GM18502 (cell line): Measurements from ENCODE around the gene TCEAL9.
"Not testable (repeated sequence)": the region's sequence is repeated elsewhere in the genome, so short reads cannot be mapped to it uniquely, and the experiment has no call there.

Experiments
- ATAC-seq: cut with Tn5 transposase; IDR thresholded peaks from one replicate; pipeline ENCODE4 v1.9.1; 2021; ENCODE audit warnings: mild to moderate bottlenecking; ENCODE audit not compliant: unreplicated experiment, poor library complexity

Gene TCEAL9, protein sequence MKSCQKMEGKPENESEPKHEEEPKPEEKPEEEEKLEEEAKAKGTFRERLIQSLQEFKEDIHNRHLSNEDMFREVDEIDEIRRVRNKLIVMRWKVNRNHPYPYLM

DNA sequence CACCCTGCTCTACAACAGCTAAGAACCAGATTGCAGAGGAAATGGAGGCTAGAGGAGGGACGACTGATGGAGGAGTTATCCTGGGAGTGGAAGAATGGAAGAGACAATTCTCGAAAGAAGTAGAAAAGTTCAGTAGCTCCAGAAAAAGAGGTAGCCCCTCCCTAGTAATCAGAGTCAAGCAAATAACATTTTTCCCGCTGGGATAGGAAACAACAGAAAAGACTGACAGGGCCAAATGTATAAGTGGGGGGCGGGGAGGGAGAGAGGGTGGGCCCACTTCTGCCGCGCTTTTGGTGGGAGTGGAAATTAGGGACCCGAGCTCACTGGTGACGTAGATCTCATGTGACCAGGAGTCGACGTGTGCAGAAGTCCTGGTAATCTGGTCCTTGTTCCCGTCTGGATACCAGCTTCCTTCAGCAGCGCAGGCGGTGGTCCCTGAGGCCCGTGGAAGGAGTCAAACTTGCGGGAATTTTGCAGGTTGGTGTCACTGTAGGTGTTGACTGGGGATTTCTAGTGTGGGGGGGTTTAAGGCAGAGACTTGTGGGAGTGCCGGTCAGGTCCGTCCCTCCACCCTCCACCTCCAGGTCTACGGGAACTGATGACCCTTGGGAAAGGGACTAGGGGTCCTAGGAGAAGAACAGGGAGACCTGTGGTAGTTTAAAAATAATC lies at the start of gene TCEAL9:
Gene TCEAL9 (plus strand): TSS at position 377 of the 669 bp plus-strand sequence. CDS start 1,179 bp downstream, outside the sequence.
- peak; percentile 72 for ATAC-seq

DNA sequence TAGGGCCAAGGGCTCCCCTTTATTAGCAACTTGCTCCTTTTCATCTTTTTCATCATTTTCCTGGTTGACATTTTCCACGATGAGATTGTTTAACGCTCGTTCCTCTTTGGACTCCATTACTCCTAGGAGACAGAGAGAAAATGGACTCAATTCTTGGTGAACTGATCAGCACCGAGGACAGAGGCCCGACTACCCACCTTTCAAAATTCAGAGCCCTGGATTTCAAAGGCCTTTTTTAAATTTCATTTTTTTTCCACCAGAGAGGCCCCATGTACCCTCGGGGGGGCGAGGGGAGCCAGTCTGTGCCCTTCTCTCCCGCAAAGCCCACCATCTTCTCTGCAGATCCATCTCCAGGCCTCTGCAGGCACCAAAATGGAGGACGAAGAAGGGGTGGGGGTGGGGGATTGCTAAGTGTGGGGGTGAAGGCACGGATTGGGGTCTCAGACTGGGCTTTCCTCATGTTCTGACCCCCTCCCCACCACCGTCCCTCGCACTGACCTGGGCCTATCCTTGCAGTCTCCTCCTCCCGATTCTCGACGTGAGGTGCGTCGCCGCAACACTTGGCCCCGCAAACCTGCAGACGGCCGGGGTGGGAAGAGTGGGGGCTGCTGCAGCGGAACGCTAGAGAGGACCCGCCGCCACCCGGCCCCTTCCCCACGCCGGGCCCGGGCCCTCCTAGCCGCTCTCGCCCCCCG lies 46.3 kb upstream of the TCEAL9 start:
- peak; percentile 10 for ATAC-seq

- ATAC-seq = peak; percentile 97
Measured at GRCh38 chrX:103310555-103311398, 45.5 kb upstream of the TCEAL9 start, which contains the start of gene BEX2. Gene BEX2 (minus strand): TSS chrX:103310990. CDS start chrX:103309976, 1,014 bp downstream.

GRCh38 chrX:103311399-103311780 lies 44.9 kb upstream of the TCEAL9 start:
- ATAC-seq = no peak

GRCh38 chrX:103329991-103330390 lies 26.3 kb upstream of the TCEAL9 start, which contains the start of gene TCEAL7:
Gene TCEAL7 (plus strand): TSS chrX:103330239. CDS start chrX:103331404, 1,165 bp downstream.
- no peak for ATAC-seq

DNA sequence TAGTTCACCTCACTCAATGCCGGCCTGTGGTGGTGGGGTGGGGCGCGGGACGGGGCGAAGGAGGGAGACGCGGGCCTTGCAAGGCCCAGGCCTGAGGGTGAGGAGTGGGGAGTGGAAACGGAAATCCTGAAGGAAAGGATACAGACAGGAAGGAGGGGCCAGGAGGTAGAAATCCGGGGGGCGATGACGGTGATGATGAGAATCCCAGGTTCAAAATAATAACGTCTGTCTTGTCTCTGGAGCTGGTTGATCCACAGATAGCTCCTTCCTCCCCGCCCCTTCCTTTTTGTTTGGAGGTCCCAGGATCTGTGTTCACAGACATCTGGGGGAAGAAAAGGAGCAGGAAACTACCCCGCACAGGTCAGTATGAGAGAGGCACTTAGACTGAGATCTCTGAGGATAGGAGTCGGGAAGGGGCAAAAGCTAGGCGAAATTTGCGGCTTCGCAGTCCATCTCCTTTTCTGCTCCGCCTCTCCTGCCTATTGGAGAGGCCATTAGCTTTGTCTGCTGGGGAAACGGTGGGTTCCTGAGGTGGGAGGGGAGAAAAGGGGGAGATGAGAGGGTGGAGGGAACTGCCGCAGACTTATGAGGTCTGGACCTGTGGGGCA lies 25.5 kb upstream of the TCEAL9 start:
- ATAC-seq = no peak

GRCh38 chrX:103338663-103339062 lies 17.6 kb upstream of the TCEAL9 start:
- ATAC-seq = no peak

GRCh38 chrX:103343105-103343504 lies 13.2 kb upstream of the TCEAL9 start:
- ATAC-seq = peak; percentile 65

GRCh38 chrX:103344606-103345005 lies 11.7 kb upstream of the TCEAL9 start:
- ATAC-seq = no peak

- ATAC-seq = no peak
Measured at GRCh38 chrX:103347682-103348397, 8.5 kb upstream of the TCEAL9 start.

- ATAC-seq = peak; percentile 17
Measured at GRCh38 chrX:103356858-103357257, 552 bp downstream of the TCEAL9 start.

GRCh38 chrX:103357871-103358270 lies 1.6 kb downstream of the TCEAL9 start:
- ATAC-seq = no peak

DNA sequence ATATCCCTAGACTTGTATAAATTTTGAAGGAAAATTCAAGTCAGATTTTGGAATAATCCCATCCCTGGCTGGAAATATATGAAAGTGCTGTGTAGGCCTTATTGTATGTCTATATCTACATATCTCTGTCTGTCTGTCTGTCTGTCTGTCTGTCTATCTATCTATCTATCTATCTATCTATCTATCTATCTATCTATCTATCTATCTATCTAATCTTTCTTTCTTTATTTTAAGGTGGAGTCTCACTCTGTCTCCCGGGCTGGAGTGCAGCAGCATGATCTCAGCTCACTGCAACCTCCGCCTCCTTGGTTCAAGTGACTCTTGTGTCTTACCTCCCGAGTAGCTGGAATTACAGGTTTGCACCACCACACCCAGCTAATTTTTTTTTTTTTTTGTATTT lies 3.3 kb downstream of the TCEAL9 start:
- ATAC-seq = not testable (repeated sequence)

GRCh38 chrX:103360092-103360491 lies 3.8 kb downstream of the TCEAL9 start:
- ATAC-seq = no peak

GRCh38 chrX:103360916-103361315 lies 4.6 kb downstream of the TCEAL9 start:
- no peak for ATAC-seq

DNA sequence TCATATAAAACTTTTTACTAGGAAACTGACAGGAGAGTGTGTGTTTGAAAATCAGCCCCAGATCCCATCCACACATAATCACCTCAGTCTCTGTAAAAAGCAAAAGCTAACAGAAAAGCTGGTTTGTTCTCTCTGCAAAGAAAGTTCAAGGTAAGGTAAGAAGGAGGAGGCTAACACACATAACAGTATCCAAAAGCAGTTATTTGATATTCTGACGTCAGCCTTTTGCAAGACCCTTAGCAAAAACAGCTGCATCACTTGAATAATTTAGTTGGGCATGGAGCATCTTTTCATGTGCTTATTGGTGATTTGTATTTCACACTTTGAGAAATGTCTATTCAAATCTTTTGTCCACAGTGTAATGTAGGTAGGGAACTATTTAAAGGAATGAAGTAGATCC lies 5.5 kb downstream of the TCEAL9 start:
- no peak for ATAC-seq

GRCh38 chrX:103362474-103362873 lies 6.2 kb downstream of the TCEAL9 start:
- ATAC-seq = no peak

- no peak for ATAC-seq
Measured at GRCh38 chrX:103363046-103363445, 6.7 kb downstream of the TCEAL9 start.

DNA sequence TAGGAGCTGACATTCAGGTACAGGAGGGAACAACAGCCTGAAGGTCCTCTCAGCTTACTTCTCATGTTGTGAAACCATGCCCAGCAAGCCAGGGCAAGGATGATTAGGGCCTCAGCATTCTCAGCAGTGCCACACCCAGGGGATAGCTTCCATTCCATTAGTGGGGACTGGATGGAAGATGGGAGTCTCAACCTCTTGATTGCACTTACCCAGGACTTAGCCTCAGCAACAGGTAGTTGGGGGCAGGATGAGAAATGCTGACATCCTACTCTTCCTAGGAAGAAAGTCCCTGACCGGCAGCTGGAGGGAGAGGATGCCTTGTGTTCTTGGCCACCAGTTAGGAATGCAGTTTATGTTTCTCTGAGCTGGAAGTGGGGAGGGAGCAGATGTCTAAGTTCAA lies 11.2 kb downstream of the TCEAL9 start:
- no peak for ATAC-seq

GRCh38 chrX:103369479-103369878 lies 13.2 kb downstream of the TCEAL9 start:
- no peak for ATAC-seq
